IPS-15b (cell line): Measurements from ENCODE around the gene PID1.

Source experiments
- H3K27me3 ChIP-seq: one replicate; pipeline ENCODE4 v1.6.1; 2013; ENCODE audit warnings: low read length; ENCODE audit not compliant: control insufficient read depth, insufficient read depth
- H3K36me3 ChIP-seq: one replicate; pipeline ENCODE4 v1.6.1; 2013; ENCODE audit warnings: low read length; ENCODE audit not compliant: control insufficient read depth, insufficient read depth
- H3K4me1 ChIP-seq: one replicate; pipeline ENCODE4 v1.6.1; 2013; ENCODE audit warnings: mild to moderate bottlenecking, low read length; ENCODE audit not compliant: control insufficient read depth, insufficient read depth
- H3K4me3 ChIP-seq: one replicate; pipeline ENCODE4 v1.5.1; 2013; ENCODE audit warnings: low read depth, low read length
- H3K9ac ChIP-seq: one replicate; pipeline ENCODE4 v1.6.1; 2013; ENCODE audit warnings: low read depth, mild to moderate bottlenecking, low read length
- H3K9me3 ChIP-seq: one replicate; pipeline ENCODE4 v1.6.1; 2013; ENCODE audit warnings: mild to moderate bottlenecking, low read length; ENCODE audit not compliant: control insufficient read depth, insufficient read depth

Gene PID1

DNA sequence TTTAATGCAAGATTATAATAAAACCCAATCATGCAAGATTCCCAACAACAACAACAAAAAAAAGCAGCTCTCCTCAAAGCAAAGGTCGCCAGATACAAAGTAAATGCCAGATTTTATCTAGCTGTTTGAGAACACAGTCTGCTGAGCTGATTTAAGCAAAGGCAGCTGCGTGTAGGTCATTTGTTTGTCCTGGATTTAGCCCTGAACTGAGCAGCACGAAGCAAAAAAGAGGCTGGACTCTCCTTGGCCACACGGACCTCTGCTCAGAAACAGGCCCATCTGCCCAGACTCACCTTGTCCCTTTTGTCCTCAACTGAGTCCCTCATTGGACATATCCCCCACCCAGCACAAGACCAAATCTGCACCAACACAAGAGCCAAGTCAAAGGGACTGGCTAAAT is 91.5 kb downstream of the PID1 start:
- Histone ChIP-seq H3K27me3 (no peaks in the 10 kb centered on the region), H3K36me3 (no peaks in the 10 kb centered on the region), H3K4me1 (no peaks in the 10 kb centered on the region), H3K4me3 (no peak overlapping the region), H3K9ac (no peak overlapping the region), H3K9me3 (no peaks in the 10 kb centered on the region)

DNA sequence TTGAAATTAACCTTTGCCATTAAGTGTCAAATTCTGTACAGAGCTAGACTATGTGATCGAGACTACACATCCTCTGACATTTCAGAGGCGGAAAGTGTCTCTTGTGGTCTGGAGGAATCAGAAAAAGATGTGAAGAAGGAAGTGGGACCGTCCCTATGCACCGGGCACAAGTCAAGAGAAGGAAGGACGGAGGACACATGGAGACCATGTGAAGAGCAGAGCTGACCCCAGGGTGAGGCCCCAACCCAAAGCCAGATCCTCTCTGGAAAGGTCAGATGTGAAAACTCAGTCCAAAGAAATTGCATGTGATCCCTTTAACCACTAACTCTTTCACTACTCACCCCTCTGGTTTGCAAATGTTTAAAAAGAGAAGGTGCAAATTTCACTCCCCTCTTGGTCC is 92.4 kb downstream of the PID1 start:
- no peaks in the 10 kb centered on the region for H3K27me3 ChIP-seq

DNA sequence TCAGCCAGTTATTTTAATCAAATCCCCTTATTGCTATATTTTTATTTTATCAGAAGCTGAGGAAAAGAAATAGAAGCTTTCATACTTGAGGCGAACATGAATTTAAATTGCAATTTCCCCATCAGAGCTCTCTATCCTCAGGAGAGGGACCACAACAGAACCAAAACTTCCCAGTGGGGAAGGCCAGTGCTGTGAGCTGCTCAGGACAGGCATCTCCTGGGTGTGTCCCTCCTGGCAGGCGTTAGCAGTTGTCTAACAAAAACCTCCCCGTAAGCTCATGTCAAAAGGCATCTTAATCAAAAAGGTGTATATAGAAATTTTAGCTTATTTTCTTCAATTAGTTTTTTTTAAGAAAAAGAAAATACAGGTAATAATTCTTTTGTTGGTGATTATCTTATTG is 93.0 kb downstream of the PID1 start:
- Histone ChIP-seq H3K36me3 (no peaks in the 10 kb centered on the region), H3K9me3 (no peaks in the 10 kb centered on the region), H3K4me3 (no peak overlapping the region), H3K27me3 (no peaks in the 10 kb centered on the region), H3K9ac (no peak overlapping the region), H3K4me1 (no peaks in the 10 kb centered on the region)

More for the DNA sequence above, 92.4 kb downstream of the PID1 start:
- no peak overlapping the region for H3K9ac ChIP-seq
- no peak overlapping the region for H3K4me3 ChIP-seq
- H3K4me1 ChIP-seq: no peaks in the 10 kb centered on the region
- no peaks in the 10 kb centered on the region for H3K9me3 ChIP-seq
- H3K36me3 ChIP-seq: no peaks in the 10 kb centered on the region

DNA sequence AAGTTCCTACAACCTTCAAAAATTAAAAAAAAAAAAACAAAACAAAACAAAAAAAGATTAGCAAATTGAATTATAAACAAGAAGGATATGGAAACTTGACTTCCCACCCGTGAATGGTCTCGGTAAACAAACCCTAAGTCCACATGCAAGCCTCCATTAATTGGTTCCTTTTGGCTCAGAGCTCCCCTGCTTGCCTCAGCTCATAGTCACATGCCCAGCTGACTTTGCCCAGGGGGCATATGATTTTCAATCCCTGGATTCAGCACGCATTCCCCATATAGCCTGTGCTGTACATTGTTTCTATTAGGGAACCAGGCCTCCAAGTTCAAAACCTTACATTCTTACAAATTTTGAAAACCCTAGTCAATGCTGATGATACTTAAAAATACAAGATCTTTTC is 95.0 kb downstream of the PID1 start:
- Histone ChIP-seq H3K4me3 (no peak overlapping the region), H3K36me3 (no peaks in the 10 kb centered on the region), H3K9me3 (peaks cover 5% of the 10 kb centered on the region), H3K9ac (no peak overlapping the region), H3K4me1 (no peaks in the 10 kb centered on the region), H3K27me3 (no peaks in the 10 kb centered on the region)

DNA sequence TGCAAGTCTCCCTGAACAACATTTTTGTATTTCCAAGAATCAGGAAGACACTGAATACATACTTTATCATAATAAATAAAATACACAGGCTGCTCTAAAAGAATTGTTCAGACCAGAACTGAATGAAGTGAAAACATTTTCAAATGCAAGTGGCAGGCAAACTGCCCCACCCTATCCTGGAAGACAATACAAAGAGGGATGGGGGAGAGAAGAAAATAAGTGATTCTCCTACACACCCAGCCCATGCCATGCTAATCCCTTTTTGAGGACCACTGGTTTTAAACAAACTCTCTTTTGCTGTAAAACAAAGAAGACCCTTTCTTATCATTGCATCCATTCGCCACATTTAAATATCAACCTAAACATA is 95.6 kb downstream of the PID1 start:
- Histone ChIP-seq H3K9ac (no peak overlapping the region), H3K4me1 (no peaks in the 10 kb centered on the region), H3K36me3 (no peaks in the 10 kb centered on the region), H3K9me3 (peaks cover 5% of the 10 kb centered on the region), H3K4me3 (no peak overlapping the region), H3K27me3 (no peaks in the 10 kb centered on the region)

DNA sequence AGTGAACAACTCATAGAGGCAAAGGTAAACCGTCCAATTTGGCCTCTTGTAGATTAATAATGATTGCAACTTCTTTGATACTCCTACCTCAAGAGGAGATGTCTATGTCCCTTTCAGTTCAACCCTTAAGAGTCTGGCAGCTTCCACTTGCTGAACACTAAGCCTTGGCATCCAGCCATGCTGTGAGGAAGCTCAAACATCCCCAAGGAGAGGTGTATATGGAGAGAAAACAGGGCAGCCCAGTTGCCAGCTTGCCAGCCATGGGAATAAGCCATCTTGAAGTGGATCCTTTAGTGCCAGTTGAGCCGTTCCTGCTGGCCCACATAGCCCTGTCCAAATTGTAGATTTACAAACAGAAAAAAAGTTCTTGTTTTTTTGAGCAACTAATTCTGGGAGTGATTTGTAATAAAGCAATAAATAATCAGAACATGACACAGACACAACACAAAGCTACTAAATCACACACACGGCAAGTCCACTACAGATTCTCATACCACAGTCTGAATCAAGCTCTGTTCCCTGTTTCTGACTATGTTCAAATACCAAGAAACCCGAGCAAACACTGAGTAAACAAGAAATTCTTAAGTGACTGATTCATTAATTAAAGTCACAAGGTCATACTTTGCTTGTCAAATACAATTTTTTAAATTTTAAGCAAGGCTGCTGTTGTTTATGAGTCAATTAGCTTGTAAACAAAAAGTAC is 96.1 kb downstream of the PID1 start:
- Histone ChIP-seq H3K4me3 (no peak overlapping the region), H3K9ac (no peak overlapping the region), H3K9me3 (peaks cover 5% of the 10 kb centered on the region)

DNA sequence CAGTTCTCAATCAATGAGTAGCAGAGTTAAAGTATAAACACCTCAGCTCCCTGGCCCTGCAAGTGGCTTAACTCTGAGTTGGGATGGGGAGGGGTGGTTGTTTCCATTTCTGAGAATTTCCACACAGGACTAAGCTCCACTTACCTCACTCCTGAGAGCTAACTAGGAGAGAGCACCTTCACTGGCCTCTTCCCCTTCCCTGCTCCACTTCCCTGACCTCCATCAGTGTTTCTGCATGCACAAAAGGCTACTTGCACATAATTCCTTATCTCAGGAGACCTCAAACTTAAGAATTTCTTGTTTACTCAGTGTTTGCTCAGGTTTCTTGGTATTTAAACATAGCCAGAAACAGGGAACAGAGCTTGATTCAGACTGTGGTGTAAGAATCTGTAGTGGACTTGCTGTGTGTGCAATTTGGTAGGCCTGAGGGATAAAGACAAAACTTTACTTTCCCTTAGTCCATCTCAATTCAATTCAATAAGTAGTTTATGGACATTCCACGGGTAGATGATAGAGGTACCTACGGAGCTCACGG is 97.2 kb downstream of the PID1 start:
- peaks cover 5% of the 10 kb centered on the region for H3K9me3 ChIP-seq

More for the DNA sequence above, 96.1 kb downstream of the PID1 start:
- Histone ChIP-seq H3K4me1 (no peaks in the 10 kb centered on the region), H3K27me3 (no peaks in the 10 kb centered on the region), H3K36me3 (no peaks in the 10 kb centered on the region)

DNA sequence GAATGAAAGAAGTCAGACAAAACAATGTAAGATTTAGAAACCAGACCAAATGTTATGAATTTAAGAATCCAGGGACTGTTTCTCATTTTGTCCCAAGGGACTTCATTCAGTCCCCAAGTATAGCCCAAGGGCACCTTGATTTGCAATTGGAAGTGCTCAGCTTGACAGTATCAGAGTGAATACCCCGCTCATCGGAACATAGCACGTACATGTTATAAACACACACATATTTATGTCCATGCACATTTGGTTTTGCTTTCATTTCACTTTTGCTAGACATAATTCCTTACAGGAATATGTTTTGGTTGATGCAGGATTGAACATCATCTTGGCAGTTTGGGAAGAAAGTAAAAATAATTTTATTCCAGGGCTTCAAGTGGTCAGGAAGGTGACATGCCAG is 100.2 kb downstream of the PID1 start:
- Histone ChIP-seq H3K9ac (no peak overlapping the region), H3K9me3 (peaks cover 5% of the 10 kb centered on the region), H3K4me3 (no peak overlapping the region), H3K36me3 (no peaks in the 10 kb centered on the region), H3K27me3 (no peaks in the 10 kb centered on the region), H3K4me1 (no peaks in the 10 kb centered on the region)

More for the DNA sequence above, 97.2 kb downstream of the PID1 start:
- H3K36me3 ChIP-seq: no peaks in the 10 kb centered on the region
- H3K27me3 ChIP-seq: no peaks in the 10 kb centered on the region
- no peak overlapping the region for H3K4me3 ChIP-seq
- H3K4me1 ChIP-seq: no peaks in the 10 kb centered on the region
- no peak overlapping the region for H3K9ac ChIP-seq

DNA sequence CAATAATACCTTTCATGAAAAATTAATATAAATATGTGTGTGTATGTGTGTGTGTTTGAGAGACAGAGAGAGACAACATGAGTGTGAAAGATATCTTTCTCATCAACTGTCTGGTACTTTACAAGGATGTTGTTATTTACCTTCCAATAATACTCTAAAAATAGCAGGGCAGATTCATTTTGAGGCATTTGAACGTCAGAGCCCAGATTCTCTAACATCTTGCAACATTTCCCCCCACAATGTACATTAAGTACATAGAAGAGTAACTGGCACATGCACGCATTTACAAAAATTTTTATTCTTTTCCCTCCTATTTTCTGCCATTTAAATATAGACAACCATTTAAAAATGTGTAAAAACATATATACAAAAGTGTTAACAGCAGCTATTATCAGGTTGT is 100.9 kb downstream of the PID1 start:
- Histone ChIP-seq H3K4me1 (no peaks in the 10 kb centered on the region), H3K27me3 (no peaks in the 10 kb centered on the region), H3K36me3 (no peaks in the 10 kb centered on the region), H3K4me3 (no peak overlapping the region), H3K9me3 (peaks cover 5% of the 10 kb centered on the region), H3K9ac (no peak overlapping the region)

DNA sequence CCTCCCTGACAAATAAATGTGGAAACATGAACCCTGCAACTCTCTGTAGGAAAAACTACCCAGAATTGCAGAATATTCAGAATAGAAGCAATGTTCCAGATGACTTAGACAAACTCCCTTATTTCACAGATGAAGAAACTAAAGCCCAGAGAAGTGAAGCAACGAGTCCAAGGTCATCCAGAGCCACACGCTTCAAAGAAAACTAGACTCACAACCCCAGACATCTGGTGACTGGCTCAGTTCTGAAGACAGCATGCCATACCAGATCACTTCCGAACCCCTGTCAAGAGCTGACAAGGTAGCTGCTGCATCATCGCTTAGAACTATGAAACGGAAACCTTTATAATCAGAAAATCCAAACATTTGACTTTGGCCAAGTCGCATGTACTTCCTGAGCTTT is 101.3 kb downstream of the PID1 start:
- Histone ChIP-seq H3K36me3 (no peaks in the 10 kb centered on the region), H3K9ac (no peak overlapping the region), H3K4me1 (no peaks in the 10 kb centered on the region), H3K27me3 (no peaks in the 10 kb centered on the region), H3K4me3 (no peak overlapping the region), H3K9me3 (peaks cover 5% of the 10 kb centered on the region)

DNA sequence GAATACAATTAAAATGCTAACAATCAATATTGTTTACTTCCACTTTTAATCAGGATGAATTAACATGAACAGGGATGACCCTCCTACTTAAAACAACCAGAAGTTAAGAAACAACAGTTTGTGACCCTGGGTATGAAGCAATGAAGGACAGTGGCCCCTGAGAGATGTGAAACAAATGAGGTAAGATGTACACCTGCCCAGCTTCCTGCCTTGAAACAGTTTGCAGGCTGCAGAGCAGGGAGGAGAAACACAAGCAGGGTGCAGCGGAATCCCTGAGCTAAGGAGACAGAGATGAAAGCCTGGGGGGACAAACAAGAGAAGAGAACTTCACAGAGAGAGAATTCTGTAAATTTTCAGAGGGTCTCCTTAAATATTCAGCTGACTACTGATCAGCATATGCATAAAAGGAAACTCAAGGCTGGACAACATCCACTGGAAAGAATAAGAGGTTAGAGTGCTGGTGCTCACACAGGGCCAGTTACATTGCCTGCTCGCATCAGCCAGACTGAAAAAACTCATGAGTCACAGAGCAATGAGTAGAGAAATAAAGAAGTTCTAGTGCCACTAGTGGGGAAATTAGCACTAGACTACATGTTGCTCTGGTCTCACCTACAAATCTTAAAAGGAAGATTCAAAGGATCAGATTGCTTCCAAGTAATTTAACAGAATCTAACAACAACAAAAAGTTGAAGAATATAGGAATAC is 106.4 kb downstream of the PID1 start:
- no peaks in the 10 kb centered on the region for H3K36me3 ChIP-seq
- H3K9me3 ChIP-seq: no peaks in the 10 kb centered on the region
- H3K27me3 ChIP-seq: no peaks in the 10 kb centered on the region
- H3K4me3 ChIP-seq: no peak overlapping the region
- H3K4me1 ChIP-seq: no peaks in the 10 kb centered on the region
- no peak overlapping the region for H3K9ac ChIP-seq

DNA sequence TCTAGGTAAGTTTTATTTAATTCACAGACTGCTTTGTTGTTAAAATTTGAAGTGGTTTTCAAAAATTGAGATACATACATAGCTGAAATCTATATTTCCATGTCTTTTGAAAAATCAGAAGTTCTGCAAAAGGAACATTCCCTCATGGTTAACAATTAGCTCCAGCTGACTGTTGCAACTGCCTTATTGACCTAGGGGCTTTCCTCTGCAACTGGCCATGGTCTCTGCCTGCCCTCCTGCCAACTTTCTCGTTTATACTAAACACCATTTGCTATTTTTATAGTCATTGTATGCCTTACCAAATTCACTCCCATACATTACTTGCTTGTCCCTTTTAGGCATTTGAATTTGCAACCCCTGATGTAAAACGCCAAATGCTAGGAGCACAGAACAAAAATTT is 107.2 kb downstream of the PID1 start:
- Histone ChIP-seq H3K9ac (no peak overlapping the region), H3K27me3 (no peaks in the 10 kb centered on the region), H3K9me3 (no peaks in the 10 kb centered on the region), H3K4me3 (no peak overlapping the region), H3K36me3 (no peaks in the 10 kb centered on the region), H3K4me1 (no peaks in the 10 kb centered on the region)
